GOT3 (cell line): ENCODE results near the gene RAVER1.
"Not testable (repeated sequence)": the region's sequence is repeated elsewhere in the genome, so short reads cannot be mapped to it uniquely, and the experiment has no call there.

ENCODE experiments used
- DNase-seq: peaks from one replicate; lab custom pipeline; 2025; ENCODE audit warnings: mixed read lengths; lab: John Stamatoyannopoulos, UW

The RAVER1 gene

DNA sequence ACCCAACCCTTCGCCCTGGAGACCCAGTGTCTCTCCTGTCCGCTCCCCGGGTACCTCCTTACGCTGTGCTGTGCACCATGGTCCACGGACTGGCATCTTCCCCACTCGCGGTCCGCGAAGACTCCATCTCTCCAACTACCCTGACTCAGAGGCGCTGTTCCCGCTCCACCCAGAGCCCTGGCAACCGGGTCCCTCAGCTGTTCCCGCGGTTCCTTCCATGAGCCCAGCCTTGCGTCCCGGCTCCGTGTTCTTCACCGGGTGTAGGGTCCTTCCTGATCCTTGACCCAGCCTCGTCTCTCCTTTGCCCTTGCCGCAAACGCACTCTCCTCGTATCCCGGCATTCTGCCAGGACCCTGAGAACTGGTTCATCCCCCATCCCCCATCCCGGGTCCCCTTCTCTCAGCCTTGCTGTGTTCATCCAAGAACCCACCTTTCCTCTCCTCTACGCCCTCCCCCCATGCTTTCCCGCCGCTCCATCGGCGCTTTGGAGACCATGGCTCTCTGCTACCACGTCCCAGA is 42.9 kb downstream of the RAVER1 start:
- DNase-seq: no peak

DNA sequence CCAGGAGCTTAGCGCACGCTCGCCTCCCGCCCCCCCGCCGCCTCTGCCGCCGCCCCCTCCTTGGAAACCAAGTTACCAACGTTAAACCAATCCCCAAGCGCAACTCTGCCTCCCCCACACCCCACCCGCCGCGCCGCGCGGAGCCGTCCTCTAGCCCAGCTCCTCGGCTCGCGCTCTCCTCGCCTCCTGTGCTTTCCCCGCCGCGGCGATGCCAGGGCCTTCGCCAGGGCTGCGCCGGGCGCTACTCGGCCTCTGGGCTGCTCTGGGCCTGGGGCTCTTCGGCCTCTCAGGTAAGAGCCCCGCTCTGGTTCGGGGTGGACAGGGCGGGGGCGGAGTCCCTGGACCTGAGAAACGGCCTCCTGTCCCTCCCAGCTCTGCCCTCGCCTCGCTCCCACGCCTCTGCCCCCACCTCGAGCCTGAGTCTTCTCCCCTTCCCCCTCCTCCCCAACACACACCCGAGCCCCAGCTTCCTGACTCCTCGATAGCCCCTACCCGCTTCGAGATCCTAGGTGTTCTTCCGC is 43.4 kb downstream of the RAVER1 start, which contains the start of gene ICAM5:
ICAM5 (plus strand) TSS at position 117 of the 521 bp plus-strand sequence; CDS start at position 209, 92 bp downstream.
- no peak for DNase-seq

DNA sequence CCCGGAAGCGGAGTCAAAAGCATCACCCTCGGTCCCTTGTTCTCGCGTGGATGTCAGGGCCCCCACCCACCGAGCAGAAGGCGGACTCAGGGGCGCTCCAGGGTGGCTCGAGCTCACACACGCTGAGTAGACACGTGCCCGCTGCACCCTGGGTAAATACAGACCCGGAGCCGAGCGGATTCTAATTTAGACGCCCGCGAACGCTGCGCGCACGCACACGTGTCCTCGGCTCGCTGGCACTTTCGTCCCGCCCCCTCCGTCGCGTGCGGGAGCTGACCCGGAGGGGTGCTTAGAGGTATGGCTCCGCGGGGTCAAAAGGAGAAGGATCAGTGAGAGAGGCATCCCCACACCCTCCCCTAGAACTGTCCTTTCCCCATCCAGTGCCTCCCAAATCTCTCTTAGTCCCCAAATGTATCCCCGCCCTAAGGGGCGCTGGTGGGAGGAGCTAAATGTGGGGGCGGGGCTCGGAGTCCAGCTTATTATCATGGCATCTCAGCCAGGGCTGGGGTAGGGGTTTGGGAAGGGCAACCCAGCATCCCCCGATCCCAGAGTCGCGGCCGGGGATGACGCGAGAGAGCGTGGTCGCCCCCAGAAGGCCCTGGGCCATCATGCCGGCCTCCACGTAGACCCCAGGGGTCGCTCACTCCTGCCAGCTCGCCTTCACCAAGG is 44.0 kb downstream of the RAVER1 start:
- no peak for DNase-seq

DNA sequence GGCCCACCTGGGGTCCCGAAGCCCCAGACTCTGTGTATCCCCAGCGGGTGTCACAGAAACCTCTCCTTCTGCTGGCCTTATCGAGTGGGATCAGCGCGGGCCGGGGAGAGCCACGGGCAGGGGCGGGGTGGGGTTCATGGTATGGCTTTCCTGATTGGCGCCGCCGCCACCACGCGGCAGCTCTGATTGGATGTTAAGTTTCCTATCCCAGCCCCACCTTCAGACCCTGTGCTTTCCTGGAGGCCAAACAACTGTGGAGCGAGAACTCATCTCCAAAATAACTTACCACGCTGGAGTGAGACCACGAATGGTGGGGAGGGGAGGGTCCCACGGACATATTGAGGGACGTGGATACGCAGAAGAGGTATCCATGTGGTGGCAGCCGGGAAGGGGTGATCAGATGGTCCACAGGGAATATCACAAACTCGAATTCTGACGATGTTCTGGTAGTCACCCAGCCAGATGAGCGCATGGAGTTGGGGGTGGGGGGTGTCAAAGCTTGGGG is 44.6 kb downstream of the RAVER1 start:
- no peak for DNase-seq

DNA sequence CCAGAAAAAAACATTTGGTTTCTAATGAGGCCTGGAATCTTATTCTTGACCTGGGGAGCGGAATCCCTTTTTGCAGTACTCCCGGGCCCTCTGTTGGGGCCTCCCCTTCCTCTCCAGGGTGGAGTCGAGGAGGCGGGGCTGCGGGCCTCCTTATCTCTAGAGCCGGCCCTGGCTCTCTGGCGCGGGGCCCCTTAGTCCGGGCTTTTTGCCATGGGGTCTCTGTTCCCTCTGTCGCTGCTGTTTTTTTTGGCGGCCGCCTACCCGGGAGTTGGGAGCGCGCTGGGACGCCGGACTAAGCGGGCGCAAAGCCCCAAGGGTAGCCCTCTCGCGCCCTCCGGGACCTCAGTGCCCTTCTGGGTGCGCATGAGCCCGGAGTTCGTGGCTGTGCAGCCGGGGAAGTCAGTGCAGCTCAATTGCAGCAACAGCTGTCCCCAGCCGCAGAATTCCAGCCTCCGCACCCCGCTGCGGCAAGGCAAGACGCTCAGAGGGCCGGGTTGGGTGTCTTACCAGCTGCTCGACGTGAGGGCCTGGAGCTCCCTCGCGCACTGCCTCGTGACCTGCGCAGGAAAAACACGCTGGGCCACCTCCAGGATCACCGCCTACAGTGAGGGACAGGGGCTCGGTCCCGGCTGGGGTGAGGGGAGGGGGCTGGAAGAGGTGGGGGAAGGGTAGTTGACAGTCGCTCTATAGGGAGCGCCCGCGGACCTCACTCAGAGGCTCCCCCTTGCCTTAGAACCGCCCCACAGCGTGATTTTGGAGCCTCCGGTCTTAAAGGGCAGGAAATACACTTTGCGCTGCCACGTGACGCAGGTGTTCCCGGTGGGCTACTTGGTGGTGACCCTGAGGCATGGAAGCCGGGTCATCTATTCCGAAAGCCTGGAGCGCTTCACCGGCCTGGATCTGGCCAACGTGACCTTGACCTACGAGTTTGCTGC is 46.3 kb downstream of the RAVER1 start, which contains the start of gene ICAM4:
ICAM4 (plus strand) TSS at position 153 of the 935 bp plus-strand sequence; CDS start at position 211, 58 bp downstream.
- DNase-seq: no peak

DNA sequence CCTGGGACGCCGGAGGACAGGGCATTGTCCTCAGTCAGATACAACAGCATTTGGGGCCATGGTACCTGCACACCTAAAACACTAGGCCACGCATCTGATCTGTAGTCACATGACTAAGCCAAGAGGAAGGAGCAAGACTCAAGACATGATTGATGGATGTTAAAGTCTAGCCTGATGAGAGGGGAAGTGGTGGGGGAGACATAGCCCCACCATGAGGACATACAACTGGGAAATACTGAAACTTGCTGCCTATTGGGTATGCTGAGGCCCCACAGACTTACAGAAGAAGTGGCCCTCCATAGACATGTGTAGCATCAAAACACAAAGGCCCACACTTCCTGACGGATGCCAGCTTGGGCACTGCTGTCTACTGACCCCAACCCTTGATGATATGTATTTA is 47.9 kb downstream of the RAVER1 start:
- DNase-seq: no peak

DNA sequence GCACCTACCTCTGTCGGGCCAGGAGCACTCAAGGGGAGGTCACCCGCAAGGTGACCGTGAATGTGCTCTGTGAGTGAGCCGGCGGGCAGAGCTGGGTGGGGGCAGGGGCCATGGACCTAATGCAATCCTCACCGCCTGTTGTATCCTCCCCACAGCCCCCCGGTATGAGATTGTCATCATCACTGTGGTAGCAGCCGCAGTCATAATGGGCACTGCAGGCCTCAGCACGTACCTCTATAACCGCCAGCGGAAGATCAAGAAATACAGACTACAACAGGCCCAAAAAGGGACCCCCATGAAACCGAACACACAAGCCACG is 48.4 kb downstream of the RAVER1 start:
- DNase-seq: no peak

DNA sequence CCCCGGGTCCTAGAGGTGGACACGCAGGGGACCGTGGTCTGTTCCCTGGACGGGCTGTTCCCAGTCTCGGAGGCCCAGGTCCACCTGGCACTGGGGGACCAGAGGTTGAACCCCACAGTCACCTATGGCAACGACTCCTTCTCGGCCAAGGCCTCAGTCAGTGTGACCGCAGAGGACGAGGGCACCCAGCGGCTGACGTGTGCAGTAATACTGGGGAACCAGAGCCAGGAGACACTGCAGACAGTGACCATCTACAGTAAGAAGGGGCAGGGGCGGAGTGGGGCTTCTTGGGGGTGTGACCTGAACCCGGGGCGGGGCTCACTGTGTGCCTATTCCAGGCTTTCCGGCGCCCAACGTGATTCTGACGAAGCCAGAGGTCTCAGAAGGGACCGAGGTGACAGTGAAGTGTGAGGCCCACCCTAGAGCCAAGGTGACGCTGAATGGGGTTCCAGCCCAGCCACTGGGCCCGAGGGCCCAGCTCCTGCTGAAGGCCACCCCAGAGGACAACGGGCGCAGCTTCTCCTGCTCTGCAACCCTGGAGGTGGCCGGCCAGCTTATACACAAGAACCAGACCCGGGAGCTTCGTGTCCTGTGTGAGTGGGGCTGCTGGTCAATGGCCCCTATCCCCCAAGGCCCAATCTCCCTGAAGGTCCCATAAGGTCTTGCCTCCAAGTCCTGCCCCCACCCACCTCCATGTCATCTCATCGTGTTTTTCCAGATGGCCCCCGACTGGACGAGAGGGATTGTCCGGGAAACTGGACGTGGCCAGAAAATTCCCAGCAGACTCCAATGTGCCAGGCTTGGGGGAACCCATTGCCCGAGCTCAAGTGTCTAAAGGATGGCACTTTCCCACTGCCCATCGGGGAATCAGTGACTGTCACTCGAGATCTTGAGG is 49.0 kb downstream of the RAVER1 start:
- DNase-seq: no peak

DNA sequence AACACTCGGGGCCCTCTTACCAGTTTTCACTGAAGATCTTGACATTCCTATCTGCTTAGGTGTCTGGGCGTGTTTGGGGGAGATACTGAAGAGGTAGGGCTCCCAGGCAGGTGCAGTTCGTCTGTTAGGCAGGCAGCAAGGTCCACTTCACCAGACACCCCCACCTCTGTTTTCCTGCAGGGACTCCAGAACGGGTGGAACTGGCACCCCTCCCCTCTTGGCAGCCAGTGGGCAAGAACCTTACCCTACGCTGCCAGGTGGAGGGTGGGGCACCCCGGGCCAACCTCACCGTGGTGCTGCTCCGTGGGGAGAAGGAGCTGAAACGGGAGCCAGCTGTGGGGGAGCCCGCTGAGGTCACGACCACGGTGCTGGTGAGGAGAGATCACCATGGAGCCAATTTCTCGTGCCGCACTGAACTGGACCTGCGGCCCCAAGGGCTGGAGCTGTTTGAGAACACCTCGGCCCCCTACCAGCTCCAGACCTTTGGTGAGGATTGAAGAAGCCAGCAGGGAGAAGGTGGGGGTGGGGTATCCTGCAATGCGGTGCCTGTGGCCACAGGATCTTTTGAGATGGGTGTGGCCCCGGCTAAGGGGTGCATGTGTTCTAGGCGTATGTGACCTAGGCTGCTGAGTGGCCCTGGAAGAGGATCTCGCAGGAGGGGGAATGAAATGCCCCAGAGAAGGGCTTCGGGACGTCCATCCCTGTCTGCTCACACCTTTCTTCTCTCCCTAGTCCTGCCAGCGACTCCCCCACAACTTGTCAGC is 49.8 kb downstream of the RAVER1 start:
- no peak for DNase-seq

DNA sequence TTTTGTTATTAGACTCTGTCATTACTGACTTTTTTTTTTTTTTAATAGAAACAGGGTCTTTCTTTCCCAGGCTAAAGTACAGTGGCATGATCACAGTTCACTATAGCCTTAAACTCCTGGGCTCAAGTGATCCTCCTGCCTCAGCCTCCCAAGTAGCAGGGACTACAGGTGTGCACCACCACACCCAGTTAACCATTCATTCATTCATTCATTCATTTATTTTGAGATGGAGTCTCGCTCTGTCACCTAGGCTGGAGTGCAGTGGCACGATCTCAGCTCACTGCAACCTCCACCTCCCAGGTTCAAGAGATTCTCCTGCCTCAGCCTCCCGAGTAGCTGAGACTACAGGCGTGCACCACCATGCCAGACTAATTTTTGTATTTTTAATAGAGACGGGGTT is 51.3 kb downstream of the RAVER1 start:
- not testable (repeated sequence) for DNase-seq

DNA sequence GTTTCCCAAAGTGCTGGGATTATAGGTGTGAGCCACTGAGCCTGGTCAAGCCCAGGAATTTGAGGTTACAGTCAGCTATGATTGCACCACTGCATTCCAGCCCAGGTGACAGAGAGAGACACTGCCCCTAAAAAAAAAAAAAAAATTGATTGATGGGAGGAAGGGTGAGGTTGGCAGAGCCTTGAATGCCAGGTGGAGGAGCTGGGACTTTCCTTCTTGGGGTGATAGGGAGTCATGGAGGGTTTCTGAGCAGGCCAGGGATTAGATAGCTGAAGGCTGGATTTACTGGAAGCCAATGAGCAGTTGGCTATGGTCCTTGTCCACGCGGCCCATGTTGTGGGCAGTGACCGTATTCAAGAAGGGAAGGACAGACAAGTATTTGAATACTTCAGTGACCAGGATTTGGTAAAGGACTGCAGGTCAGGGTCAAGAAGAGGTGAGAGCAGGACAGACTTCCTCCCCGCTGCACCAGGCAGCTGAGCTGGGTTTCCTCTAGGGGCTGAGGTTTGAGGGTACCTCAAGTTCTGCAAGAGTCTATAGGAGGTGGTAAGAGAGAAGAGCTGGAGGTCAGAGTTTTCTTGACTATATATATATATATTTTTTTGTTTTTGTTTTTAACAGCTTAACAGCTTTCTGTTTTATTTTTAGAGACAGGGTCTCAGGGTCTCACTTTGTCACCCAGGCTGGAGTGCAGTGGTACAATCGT is 53.4 kb downstream of the RAVER1 start:
- no peak for DNase-seq

DNA sequence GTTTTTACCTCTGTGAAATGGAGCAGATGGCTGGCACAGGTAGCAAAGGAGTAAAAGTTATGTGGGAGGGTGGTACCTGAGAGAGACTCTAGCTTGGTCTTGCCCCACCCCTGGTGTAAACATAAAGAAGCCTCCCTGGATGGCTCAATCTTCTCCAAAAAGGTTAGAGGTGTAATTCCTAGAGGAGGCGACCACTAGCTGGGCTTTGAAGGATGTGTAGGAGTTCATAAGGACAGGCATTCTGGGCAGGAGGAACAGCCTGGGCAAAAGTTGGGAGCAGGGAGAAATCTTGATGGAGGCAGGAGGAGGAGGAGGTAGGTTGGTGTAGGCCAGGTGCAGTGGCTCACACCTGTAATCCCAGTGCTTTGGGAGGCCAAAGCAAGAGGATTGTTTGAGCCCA is 54.4 kb downstream of the RAVER1 start:
- DNase-seq: no peak

DNA sequence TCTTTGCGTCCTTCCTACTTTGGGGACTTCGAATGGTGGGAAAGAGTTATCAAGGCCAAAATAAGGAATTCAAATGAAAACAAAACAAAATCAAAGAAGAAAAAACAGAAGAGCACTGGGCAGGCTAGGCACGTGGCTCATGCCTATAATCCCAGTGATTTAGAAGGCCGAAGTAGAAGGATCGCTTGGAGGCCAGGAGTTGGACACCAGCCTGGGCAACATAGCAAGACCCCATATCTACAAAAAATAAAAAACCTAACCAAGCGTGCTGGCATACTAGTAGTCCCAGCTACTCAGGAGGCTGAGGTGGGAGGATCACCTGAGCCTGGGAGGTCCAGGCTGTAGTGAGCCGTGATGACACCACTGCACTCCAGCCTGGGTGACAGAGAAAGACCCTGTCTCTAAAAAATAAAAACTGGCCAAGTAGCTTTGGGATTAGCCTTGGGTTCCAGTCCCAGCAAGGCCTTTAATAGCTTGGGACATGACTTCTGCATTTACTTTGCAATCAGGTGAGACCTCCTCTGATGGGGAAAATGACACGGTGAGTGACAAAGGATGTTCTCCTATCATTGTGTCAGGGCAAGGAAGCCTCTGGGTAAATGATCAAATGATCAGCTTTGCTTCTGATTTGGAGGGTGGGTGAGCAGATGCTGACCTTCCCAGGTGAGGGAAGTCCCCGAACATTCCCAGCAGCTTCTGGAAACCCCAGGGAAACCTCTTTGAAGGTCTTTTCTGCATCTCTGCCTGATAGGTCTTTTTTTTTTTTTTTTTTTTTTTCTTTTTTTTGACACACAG is 55.3 kb downstream of the RAVER1 start:
- no peak for DNase-seq

DNA sequence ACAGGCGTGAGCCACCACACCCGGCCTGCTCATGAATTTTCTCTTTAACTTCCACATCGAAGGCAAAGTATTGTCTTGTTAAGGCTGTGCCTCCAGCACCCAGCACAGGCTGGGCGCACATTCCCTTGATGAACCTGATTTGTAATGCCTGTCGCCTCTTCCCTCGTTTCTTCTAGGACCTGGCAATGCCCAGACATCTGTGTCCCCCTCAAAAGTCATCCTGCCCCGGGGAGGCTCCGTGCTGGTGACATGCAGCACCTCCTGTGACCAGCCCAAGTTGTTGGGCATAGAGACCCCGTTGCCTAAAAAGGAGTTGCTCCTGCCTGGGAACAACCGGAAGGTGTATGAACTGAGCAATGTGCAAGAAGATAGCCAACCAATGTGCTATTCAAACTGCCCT is 58.7 kb downstream of the RAVER1 start:
- no peak for DNase-seq

DNA sequence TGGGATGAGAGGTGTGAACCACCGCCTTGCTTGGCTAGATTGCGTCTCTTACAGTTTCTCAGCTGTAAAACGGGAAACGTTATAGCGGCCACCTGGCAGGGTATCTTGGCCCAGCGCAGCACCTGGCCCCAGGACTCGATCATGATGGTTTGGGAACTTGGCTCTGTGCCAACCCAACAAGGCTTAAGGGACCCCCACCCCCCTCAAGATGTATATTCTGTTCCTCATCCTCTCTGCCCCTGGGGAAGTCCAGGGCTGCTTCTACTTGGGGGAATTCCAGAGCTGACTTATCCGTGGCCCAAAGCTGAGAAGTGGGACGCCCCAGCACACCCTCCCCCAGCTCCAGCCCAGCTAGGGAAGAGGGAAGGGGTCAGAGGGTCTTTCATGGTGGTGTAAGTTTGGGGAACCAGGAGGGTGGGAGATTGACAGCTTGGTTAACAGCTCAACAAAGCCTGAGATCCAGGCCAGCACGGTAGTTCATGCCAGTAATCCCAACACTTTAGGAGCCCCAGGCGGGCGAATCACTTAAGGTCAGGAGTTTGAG is 61.7 kb downstream of the RAVER1 start:
- no peak for DNase-seq

DNA sequence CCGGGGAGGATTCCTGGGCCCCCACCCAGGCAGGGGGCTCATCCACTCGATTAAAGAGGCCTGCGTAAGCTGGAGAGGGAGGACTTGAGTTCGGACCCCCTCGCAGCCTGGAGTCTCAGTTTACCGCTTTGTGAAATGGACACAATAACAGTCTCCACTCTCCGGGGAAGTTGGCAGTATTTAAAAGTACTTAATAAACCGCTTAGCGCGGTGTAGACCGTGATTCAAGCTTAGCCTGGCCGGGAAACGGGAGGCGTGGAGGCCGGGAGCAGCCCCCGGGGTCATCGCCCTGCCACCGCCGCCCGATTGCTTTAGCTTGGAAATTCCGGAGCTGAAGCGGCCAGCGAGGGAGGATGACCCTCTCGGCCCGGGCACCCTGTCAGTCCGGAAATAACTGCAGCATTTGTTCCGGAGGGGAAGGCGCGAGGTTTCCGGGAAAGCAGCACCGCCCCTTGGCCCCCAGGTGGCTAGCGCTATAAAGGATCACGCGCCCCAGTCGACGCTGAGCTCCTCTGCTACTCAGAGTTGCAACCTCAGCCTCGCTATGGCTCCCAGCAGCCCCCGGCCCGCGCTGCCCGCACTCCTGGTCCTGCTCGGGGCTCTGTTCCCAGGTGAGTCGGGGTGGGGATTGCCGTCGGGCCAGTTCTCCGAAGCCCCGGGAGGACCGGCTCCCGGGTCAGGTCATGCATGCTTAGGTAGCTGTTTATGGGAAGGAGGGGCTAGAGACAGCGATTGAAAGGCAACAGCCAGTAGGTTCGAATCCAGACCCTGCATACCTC is 62.5 kb downstream of the RAVER1 start, which contains the start of gene ICAM1:
ICAM1 (plus strand) TSS at position 505 of the 779 bp plus-strand sequence; CDS start at position 545, 40 bp downstream.
- no peak for DNase-seq

DNA sequence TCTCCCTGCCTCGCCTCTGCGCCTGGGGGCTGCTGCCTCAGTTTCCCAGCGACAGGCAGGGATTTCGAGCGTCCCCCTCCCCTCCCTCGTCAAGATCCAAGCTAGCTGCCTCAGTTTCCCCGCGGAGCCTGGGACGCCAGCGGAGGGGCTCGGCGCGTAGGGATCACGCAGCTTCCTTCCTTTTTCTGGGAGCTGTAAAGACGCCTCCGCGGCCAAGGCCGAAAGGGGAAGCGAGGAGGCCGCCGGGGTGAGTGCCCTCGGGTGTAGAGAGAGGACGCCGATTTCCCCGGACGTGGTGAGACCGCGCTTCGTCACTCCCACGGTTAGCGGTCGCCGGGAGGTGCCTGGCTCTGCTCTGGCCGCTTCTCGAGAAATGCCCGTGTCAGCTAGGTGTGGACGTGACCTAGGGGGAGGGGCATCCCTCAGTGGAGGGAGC is 63.1 kb downstream of the RAVER1 start:
- DNase-seq: no peak
